Measurements from ENCODE around the gene SYT7.

The SYT7 gene

GRCh38 chr11:61607920-61608599 is 27.2 kb upstream of the SYT7 start:
- DNase-seq, result no peak

- DNase-seq, result no peak
These were observed 26.6 kb upstream of the SYT7 start for GRCh38 chr11:61607426-61607825.

- DNase-seq, result no peak
These were observed 22.8 kb upstream of the SYT7 start for GRCh38 chr11:61603667-61604066.

- DNase-seq, result no peak
These were observed 22.1 kb upstream of the SYT7 start for GRCh38 chr11:61602775-61603569.

GRCh38 chr11:61601512-61601911 is 20.6 kb upstream of the SYT7 start:
- DNase-seq, result no peak

GRCh38 chr11:61599968-61600710 is 19.3 kb upstream of the SYT7 start:
- DNase-seq, result no peak

GRCh38 chr11:61598886-61599868 is 18.3 kb upstream of the SYT7 start:
- DNase-seq, result no peak

GRCh38 chr11:61598374-61598773 is 17.5 kb upstream of the SYT7 start:
- DNase-seq, result no peak

- no peak for DNase-seq
These were observed 16.1 kb upstream of the SYT7 start for GRCh38 chr11:61596990-61597389.

- DNase-seq, result no peak
These were observed 15.7 kb upstream of the SYT7 start for GRCh38 chr11:61596542-61596941.

- DNase-seq, result no peak
These were observed 14.0 kb upstream of the SYT7 start for GRCh38 chr11:61594907-61595257.

GRCh38 chr11:61593151-61593550 is 12.3 kb upstream of the SYT7 start:
- DNase-seq, result no peak

- DNase-seq, result no peak
These were observed 11.3 kb upstream of the SYT7 start for GRCh38 chr11:61592176-61592575.

GRCh38 chr11:61589961-61590360 is 9.1 kb upstream of the SYT7 start:
- DNase-seq, result no peak

GRCh38 chr11:61588728-61589191 is 7.9 kb upstream of the SYT7 start:
- DNase-seq, result peak; percentile 9

GRCh38 chr11:61587951-61588727 is 7.3 kb upstream of the SYT7 start:
- DNase-seq, result peak; percentile 74

GRCh38 chr11:61587541-61587941 is 6.7 kb upstream of the SYT7 start:
- DNase-seq, result peak; percentile 36

- no peak for DNase-seq
These were observed 6.0 kb upstream of the SYT7 start for GRCh38 chr11:61586792-61587430.

GRCh38 chr11:61585115-61585514 is 4.2 kb upstream of the SYT7 start:
- no peak for DNase-seq

- DNase-seq, result no peak
These were observed 1.1 kb upstream of the SYT7 start for GRCh38 chr11:61581931-61582330.

- DNase-seq, result no peak
These were observed 496 bp downstream of the SYT7 start for GRCh38 chr11:61580271-61580888.

Data from activated naive CD4-positive, alpha-beta T cell treated with Interleukin-2 at 50 U/mL for 16 hours (primary cell).